Effector memory CD4-positive, alpha-beta T cell (primary cell): Measurements from ENCODE around the gene SLC25A26.

Source experiments
- DNase-seq, 3 donors: peaks; one replicate each; pipeline ENCODE4 v3.0.0-alpha.2; 2020
- H3K27ac ChIP-seq: 2 replicates; pipeline ENCODE4 v1.7.0; 2013; ENCODE audit warnings: mild to moderate bottlenecking, low read length, moderate library complexity; ENCODE audit not compliant: insufficient read depth, poor library complexity, severe bottlenecking
- H3K27me3 ChIP-seq: replicated peaks from 2 replicates; pipeline ENCODE4 v1.7.0; 2013; ENCODE audit warnings: mild to moderate bottlenecking, low read length; ENCODE audit not compliant: insufficient read depth, control insufficient read depth, poor library complexity, severe bottlenecking
- H3K36me3 ChIP-seq: 2 replicates; pipeline ENCODE4 v1.7.0; 2013; ENCODE audit warnings: mild to moderate bottlenecking, low read length, moderate library complexity; ENCODE audit not compliant: control insufficient read depth, insufficient read depth
- H3K4me1 ChIP-seq: 2 replicates; pipeline ENCODE4 v1.7.0; 2013; ENCODE audit warnings: low read length, mild to moderate bottlenecking; ENCODE audit not compliant: control insufficient read depth, insufficient read depth, poor library complexity, severe bottlenecking
- H3K4me3 ChIP-seq: 2 replicates; pipeline ENCODE4 v1.7.0; 2013; ENCODE audit warnings: low read length, low read depth, mild to moderate bottlenecking; ENCODE audit not compliant: insufficient read depth, poor library complexity, severe bottlenecking
- H3K9me3 ChIP-seq: 2 replicates; pipeline ENCODE4 v1.7.0; 2013; ENCODE audit warnings: mild to moderate bottlenecking, low read length, moderate library complexity; ENCODE audit not compliant: control insufficient read depth

Gene SLC25A26

GRCh38 chr3:66353530-66353929 lies 132.7 kb downstream of the SLC25A26 start:
- Histone ChIP-seq H3K4me3 (no peak overlapping the region), H3K4me1 (no peaks in the 10 kb centered on the region), H3K27ac (no peak overlapping the region), H3K27me3 (no peaks in the 10 kb centered on the region), H3K9me3 (no peaks in the 10 kb centered on the region), H3K36me3 (no peaks in the 10 kb centered on the region)
- no peak for DNase-seq

GRCh38 chr3:66354001-66354400 lies 133.2 kb downstream of the SLC25A26 start:
- Histone ChIP-seq H3K27ac (no peak overlapping the region), H3K27me3 (no peaks in the 10 kb centered on the region), H3K36me3 (no peaks in the 10 kb centered on the region), H3K4me1 (no peaks in the 10 kb centered on the region), H3K4me3 (no peak overlapping the region), H3K9me3 (no peaks in the 10 kb centered on the region)
- DNase-seq, result no peak

GRCh38 chr3:66355394-66355793 lies 134.6 kb downstream of the SLC25A26 start:
- DNase-seq, result no peak
- Histone ChIP-seq H3K36me3 (no peaks in the 10 kb centered on the region), H3K27me3 (no peaks in the 10 kb centered on the region), H3K4me3 (no peak overlapping the region), H3K4me1 (no peaks in the 10 kb centered on the region), H3K27ac (no peak overlapping the region), H3K9me3 (no peaks in the 10 kb centered on the region)

GRCh38 chr3:66355997-66356396 lies 135.2 kb downstream of the SLC25A26 start:
- Histone ChIP-seq H3K9me3 (no peaks in the 10 kb centered on the region), H3K27me3 (no peaks in the 10 kb centered on the region), H3K27ac (no peak overlapping the region), H3K4me1 (no peaks in the 10 kb centered on the region), H3K4me3 (no peak overlapping the region), H3K36me3 (no peaks in the 10 kb centered on the region)
- DNase-seq, result no peak

- no peaks in the 10 kb centered on the region for H3K9me3 ChIP-seq
Observed at GRCh38 chr3:66361356-66361755, 140.6 kb downstream of the SLC25A26 start.

DNA sequence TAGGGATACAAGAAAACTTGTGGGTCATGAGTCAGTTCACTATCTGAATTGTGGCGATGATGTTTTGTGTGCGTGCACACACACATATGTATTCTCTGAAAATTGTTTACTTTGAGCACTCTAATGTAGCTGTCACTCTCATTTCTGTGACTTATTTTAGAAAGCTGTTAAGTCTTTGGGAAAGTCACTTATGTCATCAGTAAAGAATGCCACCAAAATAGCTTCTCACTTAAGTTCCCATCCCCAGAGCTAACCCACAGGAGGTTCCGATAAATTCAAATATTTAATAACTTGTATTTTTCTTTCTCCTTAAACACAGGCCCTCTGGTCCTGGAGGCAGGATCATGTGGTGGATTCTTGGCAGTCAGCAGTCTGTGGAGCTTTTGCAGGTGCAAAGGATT lies 141.7 kb downstream of the SLC25A26 start:
- H3K27ac ChIP-seq, result no peak overlapping the region
- DNase-seq, result no peak
- no peaks in the 10 kb centered on the region for H3K36me3 ChIP-seq
- no peaks in the 10 kb centered on the region for H3K9me3 ChIP-seq
- H3K4me1 ChIP-seq, result no peaks in the 10 kb centered on the region
- no peak overlapping the region for H3K4me3 ChIP-seq
- H3K27me3 ChIP-seq, result no peaks in the 10 kb centered on the region

More at GRCh38 chr3:66361356-66361755, 140.6 kb downstream of the SLC25A26 start:
- H3K36me3 ChIP-seq, result no peaks in the 10 kb centered on the region
- no peaks in the 10 kb centered on the region for H3K27me3 ChIP-seq
- H3K27ac ChIP-seq, result no peak overlapping the region
- H3K4me3 ChIP-seq, result no peak overlapping the region
- no peak for DNase-seq
- H3K4me1 ChIP-seq, result no peaks in the 10 kb centered on the region

DNA sequence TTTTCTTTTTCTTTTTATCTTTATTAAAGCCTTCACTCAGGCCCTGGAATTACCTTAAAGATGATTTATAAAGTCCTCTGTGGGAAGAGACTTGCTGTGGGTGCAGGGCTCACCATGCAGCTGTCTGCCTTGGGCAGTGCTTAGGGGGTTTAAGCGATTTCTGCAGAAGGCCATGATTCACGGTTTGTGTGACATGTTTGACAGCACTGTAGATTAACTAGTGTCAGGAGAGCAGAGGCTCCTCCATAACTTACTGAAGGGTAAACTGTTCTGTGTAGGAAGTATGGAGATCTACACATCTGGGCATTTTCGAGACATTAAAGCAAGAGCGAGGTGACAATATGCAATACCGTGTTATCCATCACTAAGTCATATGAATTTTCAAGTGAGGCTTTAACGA lies 142.3 kb downstream of the SLC25A26 start:
- no peaks in the 10 kb centered on the region for H3K4me1 ChIP-seq
- no peak overlapping the region for H3K4me3 ChIP-seq
- H3K9me3 ChIP-seq, result no peaks in the 10 kb centered on the region
- no peak for DNase-seq
- no peak overlapping the region for H3K27ac ChIP-seq
- H3K36me3 ChIP-seq, result no peaks in the 10 kb centered on the region
- H3K27me3 ChIP-seq, result no peaks in the 10 kb centered on the region

GRCh38 chr3:66365080-66365479 lies 144.3 kb downstream of the SLC25A26 start:
- H3K27me3 ChIP-seq, result no peaks in the 10 kb centered on the region

GRCh38 chr3:66366747-66367146 lies 145.9 kb downstream of the SLC25A26 start:
- no peak overlapping the region for H3K27ac ChIP-seq
- no peaks in the 10 kb centered on the region for H3K36me3 ChIP-seq
- no peak overlapping the region for H3K4me3 ChIP-seq
- H3K27me3 ChIP-seq, result no peaks in the 10 kb centered on the region
- no peak for DNase-seq
- no peaks in the 10 kb centered on the region for H3K9me3 ChIP-seq
- no peaks in the 10 kb centered on the region for H3K4me1 ChIP-seq

More at GRCh38 chr3:66365080-66365479, 144.3 kb downstream of the SLC25A26 start:
- no peaks in the 10 kb centered on the region for H3K36me3 ChIP-seq
- no peak overlapping the region for H3K4me3 ChIP-seq
- no peaks in the 10 kb centered on the region for H3K9me3 ChIP-seq
- no peak overlapping the region for H3K27ac ChIP-seq
- DNase-seq, result no peak
- H3K4me1 ChIP-seq, result no peaks in the 10 kb centered on the region

GRCh38 chr3:66367979-66368378 lies 147.2 kb downstream of the SLC25A26 start:
- Histone ChIP-seq H3K4me1 (no peaks in the 10 kb centered on the region), H3K27ac (no peak overlapping the region), H3K4me3 (no peak overlapping the region), H3K36me3 (no peaks in the 10 kb centered on the region), H3K9me3 (no peaks in the 10 kb centered on the region), H3K27me3 (no peaks in the 10 kb centered on the region)
- no peak for DNase-seq

- Histone ChIP-seq H3K4me1 (no peaks in the 10 kb centered on the region), H3K9me3 (no peaks in the 10 kb centered on the region), H3K27me3 (no peaks in the 10 kb centered on the region), H3K27ac (no peak overlapping the region), H3K36me3 (no peaks in the 10 kb centered on the region), H3K4me3 (no peak overlapping the region)
- DNase-seq, result no peak
Observed at GRCh38 chr3:66370179-66370578, 149.4 kb downstream of the SLC25A26 start.
